Transverse colon (tissue), 4 donors: Measurements from ENCODE around the gene NDUFB4. TPM values are rescaled to one million over a fixed set of nuclear protein-coding genes. Genes with fewer than 3 reads are reported as not detected.
A peak's percentile ranks its signal among the peaks of the same experiment; 100 is the strongest.

ENCODE experiments used
- DNase-seq: peaks from one replicate; pipeline ENCODE4 v3.0.0-alpha.2; 2019
- H3K27ac ChIP-seq, 4 donors: fragments of 200-600 bp; sonication (generic); 2 replicates each; pipeline ENCODE4 v1.5.1; 2016 to 2018; ENCODE audit warnings: inconsistent platforms in 4 of 4
- H3K27me3 ChIP-seq: fragments of 200-600 bp; sonication (generic); 2 replicates; pipeline ENCODE4 v1.5.1; 2017; ENCODE audit warnings: inconsistent platforms
- H3K36me3 ChIP-seq, 4 donors: fragments of 200-600 bp; sonication (generic); 2 replicates each; pipeline ENCODE4 v1.5.1; 2017 to 2019; ENCODE audit warnings: inconsistent platforms in 4 of 4
- H3K4me1 ChIP-seq, 4 donors: fragments of 200-600 bp; sonication (generic); 2 replicates each; pipeline ENCODE4 v1.5.1; 2017 to 2020; ENCODE audit warnings: inconsistent platforms in 4 of 4
- H3K4me3 ChIP-seq, 4 donors: fragments of 200-600 bp; sonication (generic); 1 replicate in 1 of 4; 2 replicates in 3 of 4; pipeline versions ENCODE4 v1.5.1 to v1.6.1; 2017 to 2019; ENCODE audit warnings: inconsistent platforms in 4 of 4
- H3K9me3 ChIP-seq, 2 donors: fragments of 200-600 bp; sonication (generic); 2 replicates each; pipeline ENCODE4 v1.5.1; 2017 to 2019; ENCODE audit warnings: inconsistent platforms in 2 of 2
- EP300 ChIP-seq: sonication (generic); formaldehyde crosslinking; IDR thresholded peaks from one replicate; pipeline ENCODE4 v1.6.1; 2017; ENCODE audit warnings: antibody characterized with exemption, low read depth
- POLR2A ChIP-seq: fragments of 450-650 bp; IDR thresholded peaks from one replicate; pipeline ENCODE4 v1.6.1; 2016; ENCODE audit warnings: antibody characterized with exemption, mild to moderate bottlenecking, moderate library complexity
- POLR2AphosphoS5 ChIP-seq, 3 donors: sonication (generic); formaldehyde crosslinking; IDR thresholded peaks; one replicate each; pipeline ENCODE4 v1.6.1; 2016; ENCODE audit warnings: antibody characterized with exemption in 3 of 3
- WGBS, 2 donors: methylation state at CpG; one replicate each; pipeline ENCODE4 v1.1.5; 2018; ENCODE audit warnings: low coverage in 1 of 2; 5-methylcytosine and 5-hydroxymethylcytosine counted together
- in situ Hi-C, 4 donors: fragments of 200-750 bp; cut with MboI; loops; one replicate each; pipeline versions ENCODE4 v1.15.0 to v1.15.1; 2017; ENCODE audit warnings: low sequenced_read_pairs in 3 of 4, low pct_ligation_motif_present in 1 of 4, low pct_unique_long_range_greater_than_20kb in 1 of 4
- intact Hi-C: fragments of 100-400 bp; cut with DNase I; formaldehyde crosslinking; loops from one replicate; pipeline ENCODE4 v1.15.1; 2023; ENCODE audit warnings: low total_unique reads
- total RNA-seq, 4 donors: library from RNA; depleted of rRNA; stranded (reverse); fragments of >200 nt; gene quantifications; one replicate each; pipeline ENCODE4 v1.1.0, GENCODE V29; 2016
- TF ChIP-seq, protein P1 (sequence below), 5 experiments: fragments of 200-600 bp in 3 of 5; fragments of 450-650 bp in 2 of 5; sonication (generic) in 3 of 5; IDR thresholded peaks; 1 replicate in 2 of 5; 2 replicates in 3 of 5; pipeline ENCODE4 v1.5.1; 2016 to 2017; ENCODE audit warnings: antibody characterized with exemption in 5 of 5, inconsistent platforms in 3 of 5, mild to moderate bottlenecking in 2 of 5, moderate library complexity in 1 of 5

NDUFB4 gene
- total RNA-seq, 4 donors from 2014 or later, result 9.6 to 129 (median 63.7) TPM

- intact Hi-C loops (loop anchor here (2.0 to 10.0 kb wide), 2 partner anchors 231 to 319 kb away; no protein-coding TSS in a partner anchor), in situ Hi-C loops (loop anchor here (5.0 to 25.0 kb wide), 6 partner anchors 151 to 676 kb away; no protein-coding TSS in a partner anchor)
- no peaks in the 10 kb centered on the region for H3K9me3 ChIP-seq
- DNase-seq, result no peak
- H3K4me1 ChIP-seq, result peaks cover 0 to 15% (median 10%) of the 10 kb centered on the region in 4 donors
- WGBS, 2 donors, result 91% methylated on average over 5 of the region's 5 CpGs; no CpG with 5 or more reads in 1 of the 2 donors
- H3K27me3 ChIP-seq, result no peaks in the 10 kb centered on the region
- no peak overlapping the region for H3K27ac ChIP-seq
- TF ChIP-seq POLR2AphosphoS5 (IDR thresholded peaks at IDR 0.05) (no peak), EP300 (no peak), POLR2A (no peak)
- TF ChIP-seq, protein P1, sequence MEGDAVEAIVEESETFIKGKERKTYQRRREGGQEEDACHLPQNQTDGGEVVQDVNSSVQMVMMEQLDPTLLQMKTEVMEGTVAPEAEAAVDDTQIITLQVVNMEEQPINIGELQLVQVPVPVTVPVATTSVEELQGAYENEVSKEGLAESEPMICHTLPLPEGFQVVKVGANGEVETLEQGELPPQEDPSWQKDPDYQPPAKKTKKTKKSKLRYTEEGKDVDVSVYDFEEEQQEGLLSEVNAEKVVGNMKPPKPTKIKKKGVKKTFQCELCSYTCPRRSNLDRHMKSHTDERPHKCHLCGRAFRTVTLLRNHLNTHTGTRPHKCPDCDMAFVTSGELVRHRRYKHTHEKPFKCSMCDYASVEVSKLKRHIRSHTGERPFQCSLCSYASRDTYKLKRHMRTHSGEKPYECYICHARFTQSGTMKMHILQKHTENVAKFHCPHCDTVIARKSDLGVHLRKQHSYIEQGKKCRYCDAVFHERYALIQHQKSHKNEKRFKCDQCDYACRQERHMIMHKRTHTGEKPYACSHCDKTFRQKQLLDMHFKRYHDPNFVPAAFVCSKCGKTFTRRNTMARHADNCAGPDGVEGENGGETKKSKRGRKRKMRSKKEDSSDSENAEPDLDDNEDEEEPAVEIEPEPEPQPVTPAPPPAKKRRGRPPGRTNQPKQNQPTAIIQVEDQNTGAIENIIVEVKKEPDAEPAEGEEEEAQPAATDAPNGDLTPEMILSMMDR (IDR thresholded peaks at IDR 0.05), result no peak
- H3K4me3 ChIP-seq, result no peak overlapping the region
- H3K36me3 ChIP-seq, result no peaks in the 10 kb centered on the region
Observed at GRCh38 chr3:120563356-120564022, 32.6 kb upstream of the NDUFB4 start.

GRCh38 chr3:120566243-120566975, 29.7 kb upstream of the NDUFB4 start:
- Histone ChIP-seq H3K4me1 (peaks cover 0 to 2% (median 0%) of the 10 kb centered on the region in 4 donors), H3K9me3 (no peaks in the 10 kb centered on the region), H3K27me3 (no peaks in the 10 kb centered on the region), H3K36me3 (no peaks in the 10 kb centered on the region), H3K4me3 (no peak overlapping the region), H3K27ac (no peak overlapping the region)
- WGBS, 2 donors, result 56 to 72% methylated on average over 3 to 4 of the region's 4 CpGs
- no peak for TF ChIP-seq POLR2A
- TF ChIP-seq, protein P1 (IDR thresholded peaks at IDR 0.05), result no peak
- TF ChIP-seq POLR2AphosphoS5 (IDR thresholded peaks at IDR 0.05), result no peak
- no peak for TF ChIP-seq EP300
- in situ Hi-C loops (loop anchor here in 3 of 4 donors (10.0 to 25.0 kb wide), 5 partner anchors 154 to 679 kb away; no protein-coding TSS in a partner anchor), intact Hi-C loops (loop anchor here (10.0 kb wide), 1 partner anchor 322 kb away; no protein-coding TSS in a partner anchor)
- no peak for DNase-seq

- no peak for TF ChIP-seq POLR2A
- TF ChIP-seq POLR2AphosphoS5 (IDR thresholded peaks at IDR 0.05), result no peak
- TF ChIP-seq, protein P1 (IDR thresholded peaks at IDR 0.05), result peak in 3 of 5 experiments; percentile 26 to 34 (median 26)
- TF ChIP-seq EP300, result no peak
- no peak overlapping the region for H3K4me3 ChIP-seq
- H3K4me1 ChIP-seq, result no peaks in the 10 kb centered on the region
- H3K36me3 ChIP-seq, result no peaks in the 10 kb centered on the region
- H3K9me3 ChIP-seq, result no peaks in the 10 kb centered on the region
- 13 to 43% methylated on average over 3 to 8 of the region's 8 CpGs for WGBS, 2 donors
- in situ Hi-C loops (loop anchor here in 3 of 4 donors (10.0 to 25.0 kb wide), 5 partner anchors 155 to 680 kb away; no protein-coding TSS in a partner anchor), intact Hi-C loops (loop anchor here (10.0 kb wide), 1 partner anchor 323 kb away; no protein-coding TSS in a partner anchor)
- H3K27me3 ChIP-seq, result no peaks in the 10 kb centered on the region
- H3K27ac ChIP-seq, result peak overlapping the region in 3 of 4 donors; percentile 3 to 30 (median 28)
- no peak for DNase-seq
Observed at GRCh38 chr3:120567370-120568201, 28.6 kb upstream of the NDUFB4 start.
